SH-SY5Y (cell line): ENCODE data around the gene SMG9.

Source experiments
- GATA2 ChIP-seq: IDR thresholded peaks from 2 replicates; pipeline ENCODE4 v1.6.1; 2011; ENCODE audit warnings: mild to moderate bottlenecking, low read depth, low read length
- GATA3 ChIP-seq: IDR thresholded peaks from 2 replicates; pipeline ENCODE4 v1.6.1; 2011; ENCODE audit warnings: low read depth, mild to moderate bottlenecking, low read length, moderate library complexity

Gene SMG9

GRCh38 chr19:43754503-43755255, at the start of gene SMG9:
Gene SMG9 (minus strand): TSS chr19:43754962. CDS start chr19:43750741, 4,221 bp downstream.
- TF ChIP-seq GATA3 (no peak), GATA2 (no peak)

GRCh38 chr19:43804432-43804831, 49.7 kb upstream of the SMG9 start:
- no peak for TF ChIP-seq GATA3
- TF ChIP-seq GATA2, result no peak

GRCh38 chr19:43802216-43802951, 47.6 kb upstream of the SMG9 start, which contains the start of gene LYPD5:
Gene LYPD5 (minus strand): TSS chr19:43802447. CDS start chr19:43802380, 67 bp downstream.
- TF ChIP-seq GATA3, result no peak
- TF ChIP-seq GATA2, result no peak

- TF ChIP-seq GATA2 (no peak), GATA3 (no peak)
These were observed 44.9 kb upstream of the SMG9 start for GRCh38 chr19:43799502-43800142.

GRCh38 chr19:43798546-43799409, 44.0 kb upstream of the SMG9 start:
- TF ChIP-seq GATA2, result no peak
- no peak for TF ChIP-seq GATA3

- no peak for TF ChIP-seq GATA3
- no peak for TF ChIP-seq GATA2
These were observed 43.3 kb upstream of the SMG9 start for GRCh38 chr19:43798026-43798545.

- no peak for TF ChIP-seq GATA2
- no peak for TF ChIP-seq GATA3
These were observed 42.8 kb upstream of the SMG9 start for GRCh38 chr19:43797556-43797955.

- no peak for TF ChIP-seq GATA3
These were observed 42.4 kb upstream of the SMG9 start for GRCh38 chr19:43797118-43797517.

GRCh38 chr19:43790587-43790986, 35.8 kb upstream of the SMG9 start:
- TF ChIP-seq GATA3 (no peak), GATA2 (no peak)

- no peak for TF ChIP-seq GATA3
- no peak for TF ChIP-seq GATA2
These were observed 34.3 kb upstream of the SMG9 start for GRCh38 chr19:43789029-43789428.

- no peak for TF ChIP-seq GATA2
- no peak for TF ChIP-seq GATA3
These were observed 31.9 kb upstream of the SMG9 start for GRCh38 chr19:43786665-43787064.

GRCh38 chr19:43784981-43785808, 30.4 kb upstream of the SMG9 start:
- TF ChIP-seq GATA2 (no peak), GATA3 (no peak)

GRCh38 chr19:43784241-43784980, 29.6 kb upstream of the SMG9 start:
- TF ChIP-seq GATA3 (no peak), GATA2 (no peak)
